Activated CD4-positive, alpha-beta T cell treated with anti-CD3 and anti-CD28 coated beads, Interleukin-2, amount 10 ng/mL, durations not matched to agents 24 days and 14 days (primary cell): ENCODE results near the gene PLXNB2. TPM values are rescaled to one million over a fixed set of nuclear protein-coding genes. Genes with fewer than 3 reads are reported as not detected.

Experiments used
- DNase-seq: peaks from one replicate; pipeline ENCODE4 v3.0.0; 2022
- H3K27ac Mint-ChIP-seq: one replicate; pipeline ENCODE4 v1.8.0; 2022; ENCODE audit warnings: mild to moderate bottlenecking, mixed read lengths
- H3K27me3 Mint-ChIP-seq: one replicate; pipeline ENCODE4 v1.8.0; 2022; ENCODE audit warnings: mixed read lengths
- H3K36me3 Mint-ChIP-seq: one replicate; pipeline ENCODE4 v1.8.0; 2022; ENCODE audit warnings: low read depth, mild to moderate bottlenecking, mixed read lengths
- H3K4me1 Mint-ChIP-seq: one replicate; pipeline ENCODE4 v1.8.0; 2021; ENCODE audit warnings: mixed read lengths
- H3K4me3 Mint-ChIP-seq: one replicate; pipeline ENCODE4 v1.8.0; 2022; ENCODE audit warnings: mild to moderate bottlenecking, moderate library complexity, mixed read lengths
- H3K9me3 Mint-ChIP-seq: one replicate; pipeline ENCODE4 v1.8.0; 2021; ENCODE audit warnings: mixed read lengths
- intact Hi-C: fragments of 100-400 bp; cut with micrococcal nuclease; formaldehyde crosslinking; loops from one replicate; pipeline ENCODE4 v1.15.1; 2023
- total RNA-seq: library from RNA; stranded (reverse); gene quantifications from 2 replicates; pipeline ENCODE4 v1.2.3, GENCODE V29; 2022

The PLXNB2 gene
- total RNA-seq, 1 donor from 2014 or later = 9.5 TPM

- no peak overlapping the region for H3K27ac Mint-ChIP-seq
- DNase-seq = peak; percentile 90
- no peaks in the 10 kb centered on the region for H3K9me3 Mint-ChIP-seq
Measured at GRCh38 chr22:50271519-50271970, 35.9 kb downstream of the PLXNB2 start.

GRCh38 chr22:50270666-50271394, 36.6 kb downstream of the PLXNB2 start:
- H3K27ac Mint-ChIP-seq = peak overlapping the region; percentile 34
- no peaks in the 10 kb centered on the region for H3K36me3 Mint-ChIP-seq
- H3K9me3 Mint-ChIP-seq = no peaks in the 10 kb centered on the region
- H3K27me3 Mint-ChIP-seq = peaks cover 6% of the 10 kb centered on the region
- intact Hi-C loops = loop anchor here (2.0 to 5.0 kb wide), 4 partner anchors 20 to 72 kb away; partner anchors contain the start of genes DENND6B, HDAC10, PLXNB2 and PPP6R2
- DNase-seq = peak; percentile 93
- peak overlapping the region; percentile 80 for H3K4me3 Mint-ChIP-seq
- H3K4me1 Mint-ChIP-seq = peaks cover 13% of the 10 kb centered on the region

More at GRCh38 chr22:50271519-50271970, 35.9 kb downstream of the PLXNB2 start:
- intact Hi-C loops = loop anchor here (2.0 to 5.0 kb wide), 4 partner anchors 21 to 71 kb away; partner anchors contain the start of genes DENND6B, HDAC10, PLXNB2 and PPP6R2
- H3K27me3 Mint-ChIP-seq = peaks cover 6% of the 10 kb centered on the region
- peaks cover 13% of the 10 kb centered on the region for H3K4me1 Mint-ChIP-seq
- no peak overlapping the region for H3K4me3 Mint-ChIP-seq
- no peaks in the 10 kb centered on the region for H3K36me3 Mint-ChIP-seq

- Mint-ChIP-seq H3K36me3 (peaks cover 2% of the 10 kb centered on the region), H3K27me3 (peaks cover 6% of the 10 kb centered on the region), H3K4me3 (peak within 1 kb of the TSS; percentile 80), H3K9me3 (no peaks in the 10 kb centered on the region), H3K27ac (peak within 1 kb of the TSS; percentile 70), H3K4me1 (peaks cover 13% of the 10 kb centered on the region)
- DNase-seq = peak; percentile 94
- intact Hi-C loops = loop anchor here (2.0 to 5.0 kb wide), 4 partner anchors 19 to 73 kb away; partner anchors contain the start of genes DENND6B, HDAC10, PLXNB2 and PPP6R2
Measured at GRCh38 chr22:50269970-50270665, 37.3 kb downstream of the PLXNB2 start, which contains the start of gene MAPK11. TSS of gene MAPK11 (minus strand) at chr22:50270380. CDS start at chr22:50270292, 88 bp downstream.

DNA sequence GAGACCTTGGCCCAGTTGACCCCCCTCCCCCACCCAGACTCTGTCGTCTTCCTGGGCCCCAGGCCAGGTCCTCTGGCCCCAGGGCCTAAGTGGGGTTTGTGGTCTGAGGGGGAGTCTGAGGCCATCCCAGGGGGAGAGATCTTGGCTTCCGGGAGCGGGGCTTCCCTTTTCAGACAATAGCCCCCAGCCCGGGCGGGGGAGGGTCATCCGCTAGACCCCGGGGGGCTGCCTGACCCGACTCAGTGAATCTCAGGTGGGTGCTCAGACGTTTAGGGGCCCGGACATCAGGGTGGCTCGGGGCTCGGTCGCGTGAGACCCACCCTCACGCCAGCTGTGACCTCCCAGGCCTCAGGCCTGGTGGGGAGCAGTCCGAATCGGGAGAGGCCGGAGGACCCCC, 37.9 kb downstream of the PLXNB2 start:
- no peak for DNase-seq
- Mint-ChIP-seq H3K9me3 (no peaks in the 10 kb centered on the region), H3K4me1 (peaks cover 13% of the 10 kb centered on the region), H3K36me3 (peaks cover 3% of the 10 kb centered on the region), H3K4me3 (peak overlapping the region; percentile 77), H3K27ac (peak overlapping the region; percentile 70), H3K27me3 (peaks cover 6% of the 10 kb centered on the region)
- intact Hi-C loops = no loop called here

GRCh38 chr22:50268655-50269113, 38.8 kb downstream of the PLXNB2 start:
- Mint-ChIP-seq H3K9me3 (no peaks in the 10 kb centered on the region), H3K36me3 (peaks cover 3% of the 10 kb centered on the region), H3K27ac (no peak overlapping the region), H3K27me3 (peaks cover 4% of the 10 kb centered on the region), H3K4me1 (peaks cover 8% of the 10 kb centered on the region), H3K4me3 (peak overlapping the region; percentile 77)
- intact Hi-C loops = no loop called here
- DNase-seq = no peak

GRCh38 chr22:50267591-50268390, 39.7 kb downstream of the PLXNB2 start:
- intact Hi-C loops = no loop called here
- peak; percentile 88 for DNase-seq
- Mint-ChIP-seq H3K36me3 (peaks cover 3% of the 10 kb centered on the region), H3K27me3 (peaks cover 2% of the 10 kb centered on the region), H3K4me1 (peaks cover 8% of the 10 kb centered on the region), H3K27ac (no peak overlapping the region), H3K4me3 (peak overlapping the region; percentile 50), H3K9me3 (no peaks in the 10 kb centered on the region)

DNA sequence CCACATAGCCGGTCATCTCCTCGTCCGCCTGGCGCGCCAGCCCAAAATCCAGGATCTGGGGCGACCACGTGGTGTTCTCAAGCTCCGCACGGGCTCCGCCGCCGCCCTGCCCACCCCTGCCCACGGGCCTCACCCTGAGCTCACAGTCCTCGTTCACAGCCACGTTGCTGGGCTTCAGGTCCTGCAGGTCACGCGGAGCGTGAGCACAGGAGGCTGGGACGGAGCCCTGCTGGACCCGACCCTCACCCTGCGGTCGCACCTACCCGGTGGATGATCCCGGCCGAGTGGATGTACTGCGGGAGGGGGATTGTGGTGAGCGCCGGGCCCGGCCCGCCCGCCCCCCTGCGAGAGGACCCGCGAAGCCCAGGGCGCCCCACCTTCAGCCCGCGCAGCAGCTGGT, 40.5 kb downstream of the PLXNB2 start:
- H3K27ac Mint-ChIP-seq = no peak overlapping the region
- no peak overlapping the region for H3K4me3 Mint-ChIP-seq
- H3K4me1 Mint-ChIP-seq = peaks cover 12% of the 10 kb centered on the region
- intact Hi-C loops = no loop called here
- peaks cover 3% of the 10 kb centered on the region for H3K36me3 Mint-ChIP-seq
- no peak for DNase-seq
- no peaks in the 10 kb centered on the region for H3K9me3 Mint-ChIP-seq
- peaks cover 6% of the 10 kb centered on the region for H3K27me3 Mint-ChIP-seq

- peaks cover 3% of the 10 kb centered on the region for H3K36me3 Mint-ChIP-seq
- no peak overlapping the region for H3K4me3 Mint-ChIP-seq
- no peak for DNase-seq
- H3K27me3 Mint-ChIP-seq = peaks cover 7% of the 10 kb centered on the region
- intact Hi-C loops = no loop called here
- no peak overlapping the region for H3K27ac Mint-ChIP-seq
- peaks cover 11% of the 10 kb centered on the region for H3K4me1 Mint-ChIP-seq
- H3K9me3 Mint-ChIP-seq = no peaks in the 10 kb centered on the region
Measured at GRCh38 chr22:50264946-50265669, 42.3 kb downstream of the PLXNB2 start.

- H3K4me3 Mint-ChIP-seq = no peak overlapping the region
- peaks cover 3% of the 10 kb centered on the region for H3K36me3 Mint-ChIP-seq
- H3K4me1 Mint-ChIP-seq = peaks cover 9% of the 10 kb centered on the region
- intact Hi-C loops = no loop called here
- DNase-seq = no peak
- H3K27me3 Mint-ChIP-seq = peaks cover 10% of the 10 kb centered on the region
- no peaks in the 10 kb centered on the region for H3K9me3 Mint-ChIP-seq
- H3K27ac Mint-ChIP-seq = no peak overlapping the region
Measured at GRCh38 chr22:50264104-50264745, 43.2 kb downstream of the PLXNB2 start.

DNA sequence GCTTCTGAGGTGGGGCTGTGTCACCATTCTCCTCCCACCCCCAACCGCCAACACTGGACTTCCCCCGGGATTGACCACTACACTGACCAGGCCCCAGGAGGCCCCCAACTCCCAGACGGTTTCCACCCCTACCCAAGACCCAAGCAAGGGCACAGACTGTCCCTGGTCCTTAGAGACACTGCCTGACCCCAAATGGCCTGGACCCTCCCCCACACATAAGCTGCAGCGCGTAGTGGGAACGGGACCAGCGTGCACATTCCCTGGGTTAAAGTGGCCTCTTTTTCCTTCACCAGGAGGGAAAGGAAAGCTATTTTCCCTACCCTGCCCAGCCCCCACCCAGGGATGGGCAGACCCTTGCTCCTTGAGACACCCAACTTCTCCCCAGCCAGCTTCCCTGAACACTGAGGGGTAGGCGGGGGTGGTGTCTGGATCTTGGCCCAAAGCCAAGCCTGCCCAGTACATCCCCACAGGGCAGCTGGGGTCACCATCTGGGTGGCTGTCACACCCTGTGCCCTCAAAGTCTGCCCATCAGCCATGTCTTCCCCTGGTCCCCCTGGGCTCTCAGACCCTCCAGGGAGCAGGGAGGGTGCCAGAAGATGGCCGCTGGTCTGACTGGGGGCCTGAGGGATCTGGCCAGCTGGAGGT, 44.4 kb downstream of the PLXNB2 start:
- Mint-ChIP-seq H3K36me3 (peaks cover 3% of the 10 kb centered on the region), H3K4me3 (no peak overlapping the region), H3K27me3 (peaks cover 12% of the 10 kb centered on the region), H3K27ac (no peak overlapping the region), H3K4me1 (peaks cover 6% of the 10 kb centered on the region), H3K9me3 (no peaks in the 10 kb centered on the region)
- DNase-seq = no peak
- intact Hi-C loops = no loop called here

DNA sequence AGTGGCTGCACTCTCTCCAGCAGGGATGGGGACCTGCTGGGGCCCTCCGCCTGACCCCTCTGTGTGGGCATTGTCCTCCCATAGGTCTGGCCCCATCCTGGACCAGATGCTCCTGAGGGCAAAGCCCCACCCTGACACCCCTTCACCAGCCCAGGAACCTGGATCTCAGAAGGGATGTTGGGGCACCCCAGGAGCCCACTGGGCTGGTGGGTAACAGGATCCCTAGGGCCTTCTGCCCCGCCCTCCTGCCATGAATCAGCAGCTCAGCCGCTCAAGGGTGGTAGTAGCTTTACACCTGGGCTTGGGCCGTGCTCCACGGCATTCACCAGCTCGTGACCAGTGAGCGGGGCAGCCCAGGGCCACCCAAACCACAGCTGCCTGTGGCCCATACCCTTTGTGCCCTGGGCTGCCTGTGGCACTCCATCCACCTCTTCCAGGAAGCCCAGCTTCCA, 45.0 kb downstream of the PLXNB2 start:
- peaks cover 12% of the 10 kb centered on the region for H3K27me3 Mint-ChIP-seq
- intact Hi-C loops = no loop called here
- peaks cover 5% of the 10 kb centered on the region for H3K4me1 Mint-ChIP-seq
- DNase-seq = no peak
- peak overlapping the region; percentile 80 for H3K4me3 Mint-ChIP-seq
- peak overlapping the region; percentile 66 for H3K27ac Mint-ChIP-seq
- peaks cover 3% of the 10 kb centered on the region for H3K36me3 Mint-ChIP-seq
- H3K9me3 Mint-ChIP-seq = no peaks in the 10 kb centered on the region
